NB4 (cell line): ENCODE data around the gene TPM2.

Experiments used
- DNase-seq: peaks from one replicate; pipeline ENCODE4 v3.0.0; 2010; ENCODE audit warnings: low read depth
- H3K4me3 ChIP-seq: one replicate; pipeline ENCODE4 v1.5.1; 2011; ENCODE audit warnings: mild to moderate bottlenecking, low read depth, low read length, moderate library complexity
- MYC ChIP-seq: IDR thresholded peaks from 2 replicates; pipeline ENCODE4 v1.6.1; 2011; ENCODE audit warnings: low read depth, low read length
- POLR2A ChIP-seq: IDR thresholded peaks from 2 replicates; pipeline ENCODE4 v1.6.1; 2011; ENCODE audit warnings: mild to moderate bottlenecking; ENCODE audit not compliant: insufficient read length; ENCODE audit errors: extremely low read depth
- TF ChIP-seq, protein P1 (sequence below): IDR thresholded peaks from 2 replicates; pipeline ENCODE4 v1.6.1; 2011; ENCODE audit warnings: low read depth, low read length
- TF ChIP-seq, protein P2 (sequence below): IDR thresholded peaks from one replicate; pipeline ENCODE4 v1.5.1; 2012; ENCODE audit warnings: low read depth, low read length

Gene TPM2

DNA sequence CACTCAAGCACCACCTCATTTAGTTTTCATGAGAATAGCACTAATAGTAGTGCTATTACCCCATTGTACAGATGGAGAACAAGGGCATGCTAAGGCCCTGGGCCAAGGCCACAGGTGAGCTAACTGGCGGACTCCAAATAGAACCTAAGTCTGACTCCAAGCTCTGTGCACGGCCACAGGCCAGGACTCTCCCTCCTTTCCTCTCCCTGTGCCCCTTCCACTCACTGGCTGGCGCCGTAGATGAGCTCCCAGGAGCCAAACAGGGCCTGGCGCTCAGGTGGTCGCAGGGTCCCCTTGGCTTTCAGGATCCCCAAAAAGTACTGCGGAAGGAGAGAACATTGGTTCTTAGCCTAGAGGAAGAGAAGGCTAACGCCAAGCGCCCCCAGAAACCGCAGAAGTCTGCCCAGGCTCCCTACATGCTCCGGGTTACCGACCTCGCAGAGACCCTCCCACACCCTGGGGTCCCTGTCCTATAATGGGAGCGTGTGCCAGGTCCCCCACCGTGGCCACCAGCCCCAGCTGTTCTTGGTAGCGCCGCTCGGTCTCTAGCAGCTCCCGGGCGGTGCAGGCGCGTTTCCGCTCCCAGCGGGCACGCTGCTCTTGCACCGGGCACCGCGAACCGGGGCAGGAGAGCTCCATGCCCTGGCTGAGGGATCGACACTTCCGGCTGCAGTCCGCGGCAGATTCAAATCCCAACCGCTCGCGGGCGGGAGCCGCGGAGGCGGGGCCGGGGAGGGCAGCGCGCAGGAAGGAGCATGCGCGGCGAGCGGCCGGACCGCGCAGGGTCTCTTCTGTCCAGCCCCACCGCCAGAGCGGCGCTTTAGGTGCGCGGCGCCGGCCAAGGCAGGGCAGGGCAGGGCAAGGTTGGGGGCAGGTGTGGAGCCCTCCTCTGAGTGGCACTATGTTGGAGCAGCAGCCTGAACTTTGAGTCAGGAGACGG is 24.9 kb downstream of the TPM2 start, which contains the start of gene ARHGEF39:
TSS of gene ARHGEF39 (minus strand) at position 665 of the 940 bp plus-strand sequence. CDS start at position 639, 26 bp downstream.
- peak within 1 kb of the TSS; percentile 71 for H3K4me3 ChIP-seq
- TF ChIP-seq, protein P1, sequence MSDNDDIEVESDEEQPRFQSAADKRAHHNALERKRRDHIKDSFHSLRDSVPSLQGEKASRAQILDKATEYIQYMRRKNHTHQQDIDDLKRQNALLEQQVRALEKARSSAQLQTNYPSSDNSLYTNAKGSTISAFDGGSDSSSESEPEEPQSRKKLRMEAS = peak; percentile 64; the same call in 1 of the 2 replicates
- TF ChIP-seq, protein P2, sequence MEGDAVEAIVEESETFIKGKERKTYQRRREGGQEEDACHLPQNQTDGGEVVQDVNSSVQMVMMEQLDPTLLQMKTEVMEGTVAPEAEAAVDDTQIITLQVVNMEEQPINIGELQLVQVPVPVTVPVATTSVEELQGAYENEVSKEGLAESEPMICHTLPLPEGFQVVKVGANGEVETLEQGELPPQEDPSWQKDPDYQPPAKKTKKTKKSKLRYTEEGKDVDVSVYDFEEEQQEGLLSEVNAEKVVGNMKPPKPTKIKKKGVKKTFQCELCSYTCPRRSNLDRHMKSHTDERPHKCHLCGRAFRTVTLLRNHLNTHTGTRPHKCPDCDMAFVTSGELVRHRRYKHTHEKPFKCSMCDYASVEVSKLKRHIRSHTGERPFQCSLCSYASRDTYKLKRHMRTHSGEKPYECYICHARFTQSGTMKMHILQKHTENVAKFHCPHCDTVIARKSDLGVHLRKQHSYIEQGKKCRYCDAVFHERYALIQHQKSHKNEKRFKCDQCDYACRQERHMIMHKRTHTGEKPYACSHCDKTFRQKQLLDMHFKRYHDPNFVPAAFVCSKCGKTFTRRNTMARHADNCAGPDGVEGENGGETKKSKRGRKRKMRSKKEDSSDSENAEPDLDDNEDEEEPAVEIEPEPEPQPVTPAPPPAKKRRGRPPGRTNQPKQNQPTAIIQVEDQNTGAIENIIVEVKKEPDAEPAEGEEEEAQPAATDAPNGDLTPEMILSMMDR = peak; percentile 19
- TF ChIP-seq MYC (peak; percentile 74), POLR2A (peak; percentile 28)
- DNase-seq = peak; percentile 86

DNA sequence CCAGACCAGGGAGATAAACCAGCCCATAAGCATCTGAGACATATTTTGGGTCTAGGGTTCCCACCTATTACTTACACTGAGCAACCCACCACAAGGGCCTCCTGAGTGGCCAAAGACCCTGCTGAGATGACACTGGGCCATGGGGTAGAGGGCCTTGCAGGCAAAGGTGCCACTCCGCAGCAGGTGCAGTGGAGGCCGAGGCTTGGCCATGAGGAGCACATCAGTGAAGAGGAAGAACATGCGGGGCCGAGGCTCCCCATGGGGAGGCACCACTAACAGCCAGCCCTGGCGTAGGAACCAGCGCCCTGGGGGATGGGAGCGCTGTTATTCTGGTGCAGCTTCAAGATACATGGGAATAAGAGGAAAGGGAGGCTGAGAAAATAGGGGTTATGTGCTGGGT is 27.3 kb downstream of the TPM2 start:
- no peak overlapping the region for H3K4me3 ChIP-seq
- TF ChIP-seq, protein P2 = no peak
- TF ChIP-seq MYC = no peak
- TF ChIP-seq, protein P1 = no peak
- TF ChIP-seq POLR2A = no peak
- no peak for DNase-seq

DNA sequence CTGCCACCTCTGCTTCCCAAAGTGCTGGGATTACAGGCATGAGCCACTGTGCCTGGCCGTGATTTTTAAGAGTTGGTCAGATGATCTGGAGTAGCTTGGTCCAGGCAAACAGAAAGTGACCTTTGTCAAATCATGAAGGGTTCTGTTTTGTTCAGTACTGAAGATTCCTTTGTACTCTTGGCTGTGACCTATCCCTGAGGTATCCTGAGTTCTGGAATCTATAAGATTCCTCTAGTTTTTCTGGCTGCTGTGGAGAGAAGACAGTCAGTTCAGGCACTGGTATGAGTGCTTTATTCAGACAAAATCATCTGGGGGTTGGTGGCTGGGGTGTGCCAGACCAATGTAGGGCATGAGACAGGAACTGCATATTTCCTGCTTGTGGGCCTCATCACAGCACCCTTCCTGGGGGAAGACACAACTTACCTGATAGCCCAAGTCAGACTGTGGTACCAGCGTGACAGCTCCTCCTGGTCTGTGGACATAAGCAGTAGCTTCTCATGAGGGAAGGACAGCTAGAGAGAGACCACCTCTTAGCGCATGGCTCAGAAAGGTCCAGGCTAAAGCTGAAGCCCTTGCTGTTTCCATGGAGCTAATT is 27.9 kb downstream of the TPM2 start:
- DNase-seq = no peak
- H3K4me3 ChIP-seq = no peak overlapping the region
- TF ChIP-seq POLR2A (no peak), MYC (no peak)
- TF ChIP-seq, protein P2 = no peak
- TF ChIP-seq, protein P1 = no peak

DNA sequence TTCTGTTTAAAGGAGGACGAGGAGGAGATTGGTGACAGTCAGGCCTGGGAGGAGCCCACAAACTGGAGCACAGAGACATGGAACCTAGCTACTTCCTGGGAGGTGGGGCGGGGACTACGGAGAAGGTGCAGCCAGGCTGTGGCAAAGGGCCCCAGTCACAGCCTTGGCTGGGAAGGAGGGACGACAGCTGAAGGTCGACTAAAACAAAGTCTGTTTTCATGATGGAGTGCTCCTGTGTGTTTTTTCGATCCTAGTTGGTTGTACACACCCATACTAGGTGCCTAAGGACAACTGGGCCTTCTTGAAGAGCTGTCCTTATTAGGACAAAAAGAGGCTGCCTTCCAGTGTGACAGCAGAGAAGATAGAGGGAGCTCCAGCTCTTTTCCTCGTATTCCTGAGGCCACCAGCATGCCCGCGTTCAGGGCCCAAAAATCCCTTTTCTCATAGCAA is 28.7 kb downstream of the TPM2 start:
- H3K4me3 ChIP-seq = no peak overlapping the region
- TF ChIP-seq MYC (no peak), POLR2A (no peak)
- TF ChIP-seq, protein P2 = peak; percentile 4
- no peak for DNase-seq

DNA sequence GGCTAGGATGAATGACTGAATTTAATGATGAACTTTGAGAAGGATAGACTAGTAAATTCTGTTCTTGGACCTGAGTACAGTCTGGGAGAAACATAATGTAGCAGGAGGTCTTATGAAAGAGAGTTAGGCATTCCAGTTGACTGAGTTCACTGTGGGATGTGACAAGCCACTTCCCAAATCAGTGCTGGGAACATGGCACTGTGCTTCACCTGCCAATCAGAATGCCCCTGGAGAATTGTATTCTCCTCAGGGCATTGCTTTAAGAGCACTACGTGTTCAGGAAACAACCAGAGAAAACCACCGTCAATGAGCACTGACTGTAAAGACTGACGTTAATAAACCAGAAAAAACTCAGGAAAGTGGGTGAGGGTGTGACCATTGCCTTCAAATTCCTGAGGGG is 30.4 kb downstream of the TPM2 start:
- peak overlapping the region; percentile 65 for H3K4me3 ChIP-seq
- DNase-seq = peak; percentile 18

More for the DNA sequence above, 30.4 kb downstream of the TPM2 start:
- TF ChIP-seq, protein P1 = no peak
- TF ChIP-seq, protein P2 = no peak
- TF ChIP-seq MYC (no peak), POLR2A (no peak)
